Testis (tissue), 2 donors: Measurements from ENCODE around the gene TRMT2A.

ENCODE experiments used
- POLR2A ChIP-seq: fragments of 450-650 bp; IDR thresholded peaks from one replicate; pipeline ENCODE4 v1.6.1; 2017; ENCODE audit warnings: antibody characterized with exemption, mild to moderate bottlenecking, moderate library complexity
- TF ChIP-seq, protein P1 (sequence below), 3 experiments: fragments of 450-650 bp in 2 of 3; fragments of 200-600 bp in 1 of 3; sonication (generic) in 1 of 3; IDR thresholded peaks; one replicate each; pipeline ENCODE4 v1.5.1; 2016 to 2019; ENCODE audit warnings: antibody characterized with exemption in 3 of 3, mild to moderate bottlenecking in 2 of 3, moderate library complexity in 1 of 3

- TF ChIP-seq POLR2A: no peak
- TF ChIP-seq, protein P1, sequence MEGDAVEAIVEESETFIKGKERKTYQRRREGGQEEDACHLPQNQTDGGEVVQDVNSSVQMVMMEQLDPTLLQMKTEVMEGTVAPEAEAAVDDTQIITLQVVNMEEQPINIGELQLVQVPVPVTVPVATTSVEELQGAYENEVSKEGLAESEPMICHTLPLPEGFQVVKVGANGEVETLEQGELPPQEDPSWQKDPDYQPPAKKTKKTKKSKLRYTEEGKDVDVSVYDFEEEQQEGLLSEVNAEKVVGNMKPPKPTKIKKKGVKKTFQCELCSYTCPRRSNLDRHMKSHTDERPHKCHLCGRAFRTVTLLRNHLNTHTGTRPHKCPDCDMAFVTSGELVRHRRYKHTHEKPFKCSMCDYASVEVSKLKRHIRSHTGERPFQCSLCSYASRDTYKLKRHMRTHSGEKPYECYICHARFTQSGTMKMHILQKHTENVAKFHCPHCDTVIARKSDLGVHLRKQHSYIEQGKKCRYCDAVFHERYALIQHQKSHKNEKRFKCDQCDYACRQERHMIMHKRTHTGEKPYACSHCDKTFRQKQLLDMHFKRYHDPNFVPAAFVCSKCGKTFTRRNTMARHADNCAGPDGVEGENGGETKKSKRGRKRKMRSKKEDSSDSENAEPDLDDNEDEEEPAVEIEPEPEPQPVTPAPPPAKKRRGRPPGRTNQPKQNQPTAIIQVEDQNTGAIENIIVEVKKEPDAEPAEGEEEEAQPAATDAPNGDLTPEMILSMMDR (IDR thresholded peaks at IDR 0.05): no peak
These were observed 3.3 kb downstream of the TRMT2A start for GRCh38 chr22:20113551-20114310.
